ENCODE results near the gene CFAP221.

DNA sequence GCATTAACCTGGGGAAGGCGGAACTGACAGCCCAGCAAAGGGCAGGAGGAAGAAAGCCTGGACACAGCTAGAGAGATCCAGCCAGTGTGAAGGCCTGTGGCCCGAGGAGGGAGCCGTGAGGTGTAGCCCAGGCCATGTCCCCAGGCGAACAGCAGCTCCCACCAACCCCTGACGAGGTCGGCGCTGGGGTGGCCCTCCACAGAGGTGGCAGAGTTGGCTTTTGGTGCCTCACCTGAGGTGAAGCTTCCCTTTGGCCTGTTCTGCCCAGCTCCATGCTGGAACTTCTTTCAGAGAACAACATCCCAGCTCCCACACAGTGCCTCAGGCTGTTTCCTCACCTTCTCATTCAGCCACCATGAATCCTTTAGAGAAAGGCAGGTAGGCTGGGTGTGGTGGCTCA is 148.1 kb downstream of the CFAP221 start:
- no peak for TF ChIP-seq SIN3A (IDR thresholded peaks at IDR 0.05; ENCODE audit: borderline replicate concordance, insufficient read depth, low read length)
- TF ChIP-seq POLR2AphosphoS5 (IDR thresholded peaks at IDR 0.05; ENCODE audit: low read depth, low read length), result no peak
- TF ChIP-seq TAF1 (IDR thresholded peaks at IDR 0.05; ENCODE audit: borderline replicate concordance, insufficient read depth, low read length), result no peak
- TF ChIP-seq, protein P1, sequence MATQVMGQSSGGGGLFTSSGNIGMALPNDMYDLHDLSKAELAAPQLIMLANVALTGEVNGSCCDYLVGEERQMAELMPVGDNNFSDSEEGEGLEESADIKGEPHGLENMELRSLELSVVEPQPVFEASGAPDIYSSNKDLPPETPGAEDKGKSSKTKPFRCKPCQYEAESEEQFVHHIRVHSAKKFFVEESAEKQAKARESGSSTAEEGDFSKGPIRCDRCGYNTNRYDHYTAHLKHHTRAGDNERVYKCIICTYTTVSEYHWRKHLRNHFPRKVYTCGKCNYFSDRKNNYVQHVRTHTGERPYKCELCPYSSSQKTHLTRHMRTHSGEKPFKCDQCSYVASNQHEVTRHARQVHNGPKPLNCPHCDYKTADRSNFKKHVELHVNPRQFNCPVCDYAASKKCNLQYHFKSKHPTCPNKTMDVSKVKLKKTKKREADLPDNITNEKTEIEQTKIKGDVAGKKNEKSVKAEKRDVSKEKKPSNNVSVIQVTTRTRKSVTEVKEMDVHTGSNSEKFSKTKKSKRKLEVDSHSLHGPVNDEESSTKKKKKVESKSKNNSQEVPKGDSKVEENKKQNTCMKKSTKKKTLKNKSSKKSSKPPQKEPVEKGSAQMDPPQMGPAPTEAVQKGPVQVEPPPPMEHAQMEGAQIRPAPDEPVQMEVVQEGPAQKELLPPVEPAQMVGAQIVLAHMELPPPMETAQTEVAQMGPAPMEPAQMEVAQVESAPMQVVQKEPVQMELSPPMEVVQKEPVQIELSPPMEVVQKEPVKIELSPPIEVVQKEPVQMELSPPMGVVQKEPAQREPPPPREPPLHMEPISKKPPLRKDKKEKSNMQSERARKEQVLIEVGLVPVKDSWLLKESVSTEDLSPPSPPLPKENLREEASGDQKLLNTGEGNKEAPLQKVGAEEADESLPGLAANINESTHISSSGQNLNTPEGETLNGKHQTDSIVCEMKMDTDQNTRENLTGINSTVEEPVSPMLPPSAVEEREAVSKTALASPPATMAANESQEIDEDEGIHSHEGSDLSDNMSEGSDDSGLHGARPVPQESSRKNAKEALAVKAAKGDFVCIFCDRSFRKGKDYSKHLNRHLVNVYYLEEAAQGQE (IDR thresholded peaks at IDR 0.05; ENCODE audit: insufficient read depth in 1 of 2, low read depth in 2 of 2, low read length in 2 of 2), result no peak

Data from PFSK-1 (cell line).